ENCODE measurements around the gene CCDC102B. TPM values are rescaled to one million over a fixed set of nuclear protein-coding genes. Genes with fewer than 3 reads are reported as not detected.

The CCDC102B gene
- total and polyA plus RNA-seq, 2 donors (not counting 1 experiment from before 2014, with no cell fraction given): 3.9 to 4.0 TPM

DNA sequence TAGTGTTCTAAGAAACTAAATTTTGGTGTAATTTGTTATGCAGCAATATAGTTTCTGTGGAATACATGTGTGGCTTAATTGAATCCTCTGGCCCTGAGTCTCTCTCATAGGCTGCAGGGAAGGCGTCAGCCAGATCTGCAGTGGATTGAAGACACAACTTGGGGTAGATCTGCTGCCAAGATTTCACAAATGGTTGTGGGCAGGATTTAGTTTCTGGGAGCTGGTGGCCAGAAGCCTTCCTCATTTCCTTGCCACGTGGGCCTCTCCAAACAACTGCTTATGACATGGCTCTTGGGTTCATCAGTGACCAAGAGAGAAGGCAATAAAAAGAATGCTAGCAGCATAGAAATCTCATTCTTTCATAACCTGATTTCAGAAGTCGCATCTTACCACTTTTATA lies 28.2 kb downstream of the CCDC102B start:
- Histone ChIP-seq H3K9ac (ENCODE audit: low read length) (no peak overlapping the region), H4K20me1 (ENCODE audit: control insufficient read depth, insufficient read depth, low read length, poor library complexity, severe bottlenecking) (no peaks in the 10 kb centered on the region), H3K4me2 (replicated peaks; ENCODE audit: low read depth, low read length, poor library complexity, severe bottlenecking) (no peak overlapping the region), H3K27ac (ENCODE audit: low read length in 2 of 2) (no peak overlapping the region), H3K36me3 (replicated peaks in 1 of 2; ENCODE audit: control extremely low read depth in 1 of 2, control insufficient read depth in 1 of 2, extremely low read depth in 1 of 2, insufficient read depth in 2 of 2, low read length in 1 of 2) (no peaks in the 10 kb centered on the region), H3K4me3 (ENCODE audit: control extremely low read depth in 1 of 5, extremely low read depth in 1 of 5, insufficient read depth in 1 of 5, low read depth in 2 of 5, low read length in 4 of 5) (no peak overlapping the region), H2AFZ (ENCODE audit: insufficient read depth, low read depth, low read length, poor library complexity, severe bottlenecking) (no peak overlapping the region), H3K27me3 (replicated peaks in 1 of 4; ENCODE audit: control extremely low read depth in 1 of 4, control insufficient read depth in 3 of 4, insufficient read depth in 4 of 4, low read length in 3 of 4) (no peaks in the 10 kb centered on the region), H3K4me1 (ENCODE audit: control insufficient read depth in 2 of 2, insufficient read depth in 2 of 2, low read length in 2 of 2) (no peaks in the 10 kb centered on the region), H3K79me2 (ENCODE audit: control insufficient read depth, insufficient read depth, low read length) (no peaks in the 10 kb centered on the region), H3K9me3 (ENCODE audit: control extremely low read depth in 1 of 3, control insufficient read depth in 2 of 3, insufficient read depth in 1 of 3, low read length in 2 of 3) (no peaks in the 10 kb centered on the region)
- Mint-ChIP-seq H3K4me1 (no peaks in the 10 kb centered on the region), H3K9me3 (ENCODE audit: insufficient read depth) (no peaks in the 10 kb centered on the region), H3K27me3 (no peaks in the 10 kb centered on the region), H3K4me3 (no peak overlapping the region), H3K27ac (no peak overlapping the region)
- WGBS (ENCODE audit: insufficient coverage): 66% methylated on average over 2 of the region's 3 CpGs
- ChIA-PET CTCF (no interaction called here), POLR2A (no interaction called here)
- ATAC-seq (ENCODE audit: low read depth): no peak
- intact Hi-C loops (cut with micrococcal nuclease): no loop called here
- TF ChIP-seq CTCF (IDR thresholded peaks at IDR 0.05): no peak
- TF ChIP-seq EZH2 (IDR thresholded peaks at IDR 0.05; ENCODE audit: borderline replicate concordance, insufficient read depth, low read depth, low read length, poor library complexity, severe bottlenecking): no peak
- DNase-seq: no peak

- Histone ChIP-seq H2AFZ (ENCODE audit: insufficient read depth, low read depth, low read length, poor library complexity, severe bottlenecking) (no peak overlapping the region), H3K79me2 (ENCODE audit: control insufficient read depth, insufficient read depth, low read length) (no peaks in the 10 kb centered on the region), H4K20me1 (ENCODE audit: control insufficient read depth, insufficient read depth, low read length, poor library complexity, severe bottlenecking) (no peaks in the 10 kb centered on the region), H3K4me1 (ENCODE audit: control insufficient read depth in 2 of 2, insufficient read depth in 2 of 2, low read length in 2 of 2) (no peaks in the 10 kb centered on the region), H3K9me3 (ENCODE audit: control extremely low read depth in 1 of 3, control insufficient read depth in 2 of 3, insufficient read depth in 1 of 3, low read length in 2 of 3) (no peaks in the 10 kb centered on the region), H3K36me3 (replicated peaks in 1 of 2; ENCODE audit: control extremely low read depth in 1 of 2, control insufficient read depth in 1 of 2, extremely low read depth in 1 of 2, insufficient read depth in 2 of 2, low read length in 1 of 2) (no peaks in the 10 kb centered on the region), H3K4me3 (ENCODE audit: control extremely low read depth in 1 of 5, extremely low read depth in 1 of 5, insufficient read depth in 1 of 5, low read depth in 2 of 5, low read length in 4 of 5) (no peak overlapping the region), H3K27me3 (replicated peaks in 1 of 4; ENCODE audit: control extremely low read depth in 1 of 4, control insufficient read depth in 3 of 4, insufficient read depth in 4 of 4, low read length in 3 of 4) (no peaks in the 10 kb centered on the region), H3K4me2 (replicated peaks; ENCODE audit: low read depth, low read length, poor library complexity, severe bottlenecking) (no peak overlapping the region), H3K9ac (ENCODE audit: low read length) (no peak overlapping the region), H3K27ac (ENCODE audit: low read length in 2 of 2) (no peak overlapping the region)
- Mint-ChIP-seq H3K9me3 (ENCODE audit: insufficient read depth) (no peaks in the 10 kb centered on the region), H3K4me3 (no peak overlapping the region), H3K27ac (no peak overlapping the region), H3K4me1 (no peaks in the 10 kb centered on the region), H3K27me3 (no peaks in the 10 kb centered on the region)
- ATAC-seq (ENCODE audit: low read depth) (no peak), DNase-seq (no peak)
- intact Hi-C loops (cut with micrococcal nuclease): no loop called here
- TF ChIP-seq CTCF (IDR thresholded peaks at IDR 0.05) (no peak), EZH2 (IDR thresholded peaks at IDR 0.05; ENCODE audit: borderline replicate concordance, insufficient read depth, low read depth, low read length, poor library complexity, severe bottlenecking) (no peak)
- WGBS (ENCODE audit: insufficient coverage): no CpG with 5 or more reads among the region's 2 CpGs
- CTCF ChIA-PET: no interaction called here
- POLR2A ChIA-PET: no interaction called here
Measured at GRCh38 chr18:68830256-68831045, 32.6 kb downstream of the CCDC102B start.
